ENCODE measurements around the gene SRD5A2. TPM values are rescaled to one million over a fixed set of nuclear protein-coding genes. Genes with fewer than 3 reads are reported as not detected.

Gene SRD5A2
- total RNA-seq, 1 donor from 2014 or later, result not detected

- no peaks in the 10 kb centered on the region for H3K27me3 Mint-ChIP-seq (ENCODE audit: low read depth, unreplicated experiment)
- no peaks in the 10 kb centered on the region for H3K36me3 ChIP-seq (ENCODE audit: insufficient read depth, low read length)
- no peaks in the 10 kb centered on the region for H4K20me1 ChIP-seq (ENCODE audit: insufficient read depth, low read length)
- H3K9me3 ChIP-seq (ENCODE audit: insufficient read depth, low read depth, low read length), result no peaks in the 10 kb centered on the region
- no peak overlapping the region for H2AFZ ChIP-seq (ENCODE audit: low read depth, low read length)
- no peaks in the 10 kb centered on the region for H3K36me3 Mint-ChIP-seq (ENCODE audit: low read depth, unreplicated experiment)
- H3K4me3 ChIP-seq (ENCODE audit: insufficient read depth, low read depth, low read length), result no peak overlapping the region
- no peaks in the 10 kb centered on the region for H3K4me1 Mint-ChIP-seq (ENCODE audit: low read depth, unreplicated experiment)
- H3K27me3 ChIP-seq (ENCODE audit: insufficient read depth, low read length), result no peaks in the 10 kb centered on the region
- H3K9me3 Mint-ChIP-seq (ENCODE audit: unreplicated experiment), result peaks cover 5% of the 10 kb centered on the region
- H3K4me3 Mint-ChIP-seq (ENCODE audit: unreplicated experiment), result no peak overlapping the region
- TF ChIP-seq EZH2 (IDR thresholded peaks at IDR 0.05; ENCODE audit: insufficient read depth, low read length), result no peak
- no peak for TF ChIP-seq CTCF (IDR thresholded peaks at IDR 0.05; ENCODE audit: insufficient read depth, low read depth, low read length)
- no peaks in the 10 kb centered on the region for H3K79me2 ChIP-seq (ENCODE audit: insufficient read depth, low read length)
- H3K27ac ChIP-seq (ENCODE audit: low read depth, low read length), result no peak overlapping the region
- H3K27ac Mint-ChIP-seq (ENCODE audit: unreplicated experiment), result no peak overlapping the region
- FAIRE-seq (no peak), DNase-seq (ENCODE audit: low read depth) (no peak)
- H3K9ac ChIP-seq (ENCODE audit: low read length), result no peak overlapping the region
- H3K4me1 ChIP-seq (ENCODE audit: insufficient read depth, low read length), result no peaks in the 10 kb centered on the region
- no peak overlapping the region for H3K4me2 ChIP-seq (ENCODE audit: low read length)
Observed at GRCh38 chr2:31541853-31542252, 38.9 kb downstream of the SRD5A2 start.

- H3K9me3 ChIP-seq (ENCODE audit: insufficient read depth, low read depth, low read length), result no peaks in the 10 kb centered on the region
- peaks cover 2% of the 10 kb centered on the region for H3K9me3 Mint-ChIP-seq (ENCODE audit: unreplicated experiment)
- no peaks in the 10 kb centered on the region for H3K79me2 ChIP-seq (ENCODE audit: insufficient read depth, low read length)
Observed at GRCh38 chr2:31539505-31539904, 41.2 kb downstream of the SRD5A2 start.

More at GRCh38 chr2:31539505-31539904, 41.2 kb downstream of the SRD5A2 start:
- no peak overlapping the region for H3K4me3 Mint-ChIP-seq (ENCODE audit: unreplicated experiment)
- Histone ChIP-seq H3K4me2 (ENCODE audit: low read length) (no peak overlapping the region), H2AFZ (ENCODE audit: low read depth, low read length) (no peak overlapping the region), H3K27ac (ENCODE audit: low read depth, low read length) (no peak overlapping the region), H3K4me1 (ENCODE audit: insufficient read depth, low read length) (no peaks in the 10 kb centered on the region), H3K36me3 (ENCODE audit: insufficient read depth, low read length) (no peaks in the 10 kb centered on the region), H3K9ac (ENCODE audit: low read length) (no peak overlapping the region), H4K20me1 (ENCODE audit: insufficient read depth, low read length) (no peaks in the 10 kb centered on the region), H3K4me3 (ENCODE audit: insufficient read depth, low read depth, low read length) (no peak overlapping the region), H3K27me3 (ENCODE audit: insufficient read depth, low read length) (no peaks in the 10 kb centered on the region)
- H3K27ac Mint-ChIP-seq (ENCODE audit: unreplicated experiment), result no peak overlapping the region
- H3K4me1 Mint-ChIP-seq (ENCODE audit: low read depth, unreplicated experiment), result no peaks in the 10 kb centered on the region
- H3K36me3 Mint-ChIP-seq (ENCODE audit: low read depth, unreplicated experiment), result no peaks in the 10 kb centered on the region
- FAIRE-seq (no peak), DNase-seq (ENCODE audit: low read depth) (no peak)
- TF ChIP-seq EZH2 (IDR thresholded peaks at IDR 0.05; ENCODE audit: insufficient read depth, low read length) (no peak), CTCF (IDR thresholded peaks at IDR 0.05; ENCODE audit: insufficient read depth, low read depth, low read length) (no peak)
- H3K27me3 Mint-ChIP-seq (ENCODE audit: low read depth, unreplicated experiment), result no peaks in the 10 kb centered on the region

All from astrocyte (in vitro differentiated cells and primary cell).